Endothelial cell of umbilical vein (primary cell): ENCODE data around the gene TAF6.

Experiments used
- CTCF ChIP-seq, 2 donors: IDR thresholded peaks; 1 replicate in 1 of 2; 2 replicates in 1 of 2; pipeline ENCODE4 v1.5.1; 2011; ENCODE audit warnings: low read length in 2 of 2, mild to moderate bottlenecking in 2 of 2, moderate library complexity in 2 of 2, control low read depth in 1 of 2, inconsistent platforms in 1 of 2, low read depth in 1 of 2; ENCODE audit not compliant: insufficient read depth in 1 of 2; ENCODE audit errors: extremely low read depth in 1 of 2
- EZH2 ChIP-seq: IDR thresholded peaks from 2 replicates; pipeline ENCODE4 v1.6.1; 2012; ENCODE audit warnings: borderline replicate concordance, low read depth, mild to moderate bottlenecking, moderate library complexity, low read length, inconsistent platforms; ENCODE audit not compliant: severe bottlenecking

GRCh38 chr7:100107890-100108289, 11.3 kb downstream of the TAF6 start:
- TF ChIP-seq CTCF (IDR thresholded peaks at IDR 0.05; ENCODE audit: extremely low read depth in 1 of 2, insufficient read depth in 1 of 2, low read depth in 1 of 2, low read length in 2 of 2): no peak
- no peak for TF ChIP-seq EZH2
